Type B pancreatic cell (in vitro differentiated cells): Measurements from ENCODE around the gene PKM. TPM values are rescaled to one million over a fixed set of nuclear protein-coding genes. Genes with fewer than 3 reads are reported as not detected.

Experiments
- DNase-seq: peaks from one replicate; pipeline ENCODE4 v3.0.0; 2021; ENCODE audit warnings: mixed read lengths; ENCODE audit not compliant: unreplicated experiment; ENCODE audit errors: extremely low spot score
- H3K27ac Mint-ChIP-seq: 2 replicates; pipeline ENCODE4 v1.8.0; 2021; ENCODE audit warnings: mild to moderate bottlenecking, mixed read lengths
- H3K27me3 Mint-ChIP-seq: 2 replicates; pipeline ENCODE4 v1.8.0; 2021; ENCODE audit warnings: mixed read lengths
- H3K36me3 Mint-ChIP-seq: 2 replicates; pipeline ENCODE4 v1.8.0; 2021; ENCODE audit warnings: mixed read lengths
- H3K4me1 Mint-ChIP-seq: one replicate; pipeline ENCODE4 v1.8.0; 2021; ENCODE audit warnings: mixed read lengths; ENCODE audit not compliant: unreplicated experiment
- H3K4me3 Mint-ChIP-seq: 2 replicates; pipeline ENCODE4 v1.8.0; 2021; ENCODE audit warnings: mild to moderate bottlenecking, mixed read lengths
- H3K9me3 Mint-ChIP-seq: 2 replicates; pipeline ENCODE4 v1.8.0; 2021; ENCODE audit warnings: mixed read lengths
- CTCF ChIP-seq: fragments of 200-600 bp; sonication (generic); conservative IDR thresholded peaks from 2 replicates; pipeline ENCODE4 v1.5.0; 2021; ENCODE audit warnings: antibody characterized with exemption, mild to moderate bottlenecking
- total RNA-seq: library from RNA; stranded (reverse); gene quantifications from 2 replicates; pipeline ENCODE4 v1.2.1, GENCODE V29; 2021; ENCODE audit warnings: low replicate concordance

The PKM gene
- total RNA-seq, 1 donor from 2014 or later, result 663 TPM

GRCh38 chr15:72252663-72253299 is 21.8 kb upstream of the PKM start:
- Mint-ChIP-seq H3K4me3 (no peak overlapping the region), H3K36me3 (peaks cover 46% of the 10 kb centered on the region), H3K27me3 (no peaks in the 10 kb centered on the region), H3K9me3 (no peaks in the 10 kb centered on the region), H3K27ac (no peak overlapping the region), H3K4me1 (no peaks in the 10 kb centered on the region)
- no peak for DNase-seq
- no peak for TF ChIP-seq CTCF

- Mint-ChIP-seq H3K9me3 (no peaks in the 10 kb centered on the region), H3K4me1 (no peaks in the 10 kb centered on the region), H3K27me3 (no peaks in the 10 kb centered on the region), H3K36me3 (peaks cover 47% of the 10 kb centered on the region), H3K4me3 (no peak overlapping the region), H3K27ac (no peak overlapping the region)
- TF ChIP-seq CTCF, result no peak
- DNase-seq, result no peak
Measured at GRCh38 chr15:72249142-72249810, 18.3 kb upstream of the PKM start.

- H3K36me3 Mint-ChIP-seq, result peaks cover 47% of the 10 kb centered on the region
- no peaks in the 10 kb centered on the region for H3K27me3 Mint-ChIP-seq
- no peaks in the 10 kb centered on the region for H3K9me3 Mint-ChIP-seq
- no peak overlapping the region for H3K4me3 Mint-ChIP-seq
- TF ChIP-seq CTCF, result no peak
- no peak overlapping the region for H3K27ac Mint-ChIP-seq
- no peaks in the 10 kb centered on the region for H3K4me1 Mint-ChIP-seq
- no peak for DNase-seq
Measured at GRCh38 chr15:72248514-72248913, 17.5 kb upstream of the PKM start.

- TF ChIP-seq CTCF, result no peak
- Mint-ChIP-seq H3K4me3 (no peak overlapping the region), H3K9me3 (no peaks in the 10 kb centered on the region), H3K27me3 (no peaks in the 10 kb centered on the region), H3K27ac (no peak overlapping the region), H3K36me3 (peaks cover 36% of the 10 kb centered on the region), H3K4me1 (no peaks in the 10 kb centered on the region)
- DNase-seq, result no peak
Measured at GRCh38 chr15:72242775-72243370, 11.9 kb upstream of the PKM start.

GRCh38 chr15:72239652-72240051 is 8.7 kb upstream of the PKM start:
- H3K27me3 Mint-ChIP-seq, result no peaks in the 10 kb centered on the region
- H3K9me3 Mint-ChIP-seq, result no peaks in the 10 kb centered on the region

More at GRCh38 chr15:72239652-72240051, 8.7 kb upstream of the PKM start:
- DNase-seq, result no peak
- Mint-ChIP-seq H3K4me3 (no peak overlapping the region), H3K4me1 (no peaks in the 10 kb centered on the region), H3K36me3 (peaks cover 28% of the 10 kb centered on the region), H3K27ac (no peak overlapping the region)
- TF ChIP-seq CTCF, result no peak
